ENCODE results near the gene MROH7. TPM values are rescaled to one million over a fixed set of nuclear protein-coding genes. Genes with fewer than 3 reads are reported as not detected.

Gene MROH7
- total and polyA plus RNA-seq, 4 donors: 0.07 to 2.8 (median 0.58) TPM

GRCh38 chr1:54680387-54680786 is 38.8 kb downstream of the MROH7 start:
- Histone ChIP-seq H3K9me3 (ENCODE audit: control insufficient read depth in 4 of 4, low read length in 3 of 4) (no peaks in the 10 kb centered on the region), H3K4me1 (ENCODE audit: control insufficient read depth in 4 of 4, insufficient read depth in 4 of 4, low read length in 3 of 4) (peaks cover 0 to 10% (median 2%) of the 10 kb centered on the region in 4 donors), H3K9ac (ENCODE audit: low read depth in 1 of 2, low read length in 2 of 2) (no peak overlapping the region), H3K36me3 (ENCODE audit: control insufficient read depth in 4 of 4, insufficient read depth in 3 of 4, low read depth in 1 of 4, low read length in 3 of 4) (peaks cover 0 to 9% (median 1%) of the 10 kb centered on the region in 4 donors), H3K27me3 (ENCODE audit: control insufficient read depth in 4 of 4, insufficient read depth in 4 of 4, low read length in 3 of 4) (no peaks in the 10 kb centered on the region), H3K4me3 (ENCODE audit: low read depth in 1 of 3, low read length in 3 of 3) (no peak overlapping the region), H3K27ac (ENCODE audit: low read depth in 1 of 2, low read length in 2 of 2) (no peak overlapping the region)
- TF ChIP-seq YY1 (IDR thresholded peaks at IDR 0.05): no peak
- 92% methylated on average over 8 of the region's 8 CpGs for WGBS
- no peak for DNase-seq (ENCODE audit: low spot score)

DNA sequence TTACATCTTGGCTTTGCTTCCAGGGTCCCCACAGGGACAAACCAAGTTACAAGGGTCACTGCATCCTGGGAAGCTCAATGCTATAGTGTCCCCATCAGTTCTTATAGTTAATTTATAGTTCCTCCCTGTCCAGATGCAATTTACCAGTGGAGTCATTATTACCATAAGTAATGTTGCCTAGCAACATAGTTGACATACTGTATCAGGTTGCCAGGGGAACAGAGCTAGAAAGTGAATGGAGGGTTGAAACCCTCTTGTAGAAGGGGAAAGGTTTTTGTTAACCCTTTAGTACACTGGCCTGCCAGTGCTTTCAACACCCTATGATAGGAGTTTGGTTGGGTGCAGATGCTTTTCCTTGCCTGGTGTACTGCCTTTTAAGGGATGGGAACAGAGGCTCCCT is 39.8 kb downstream of the MROH7 start:
- Histone ChIP-seq H3K4me1 (ENCODE audit: control insufficient read depth in 4 of 4, insufficient read depth in 4 of 4, low read length in 3 of 4) (peaks cover 0 to 14% (median 5%) of the 10 kb centered on the region in 4 donors), H3K27ac (ENCODE audit: low read depth in 1 of 2, low read length in 2 of 2) (no peak overlapping the region), H3K27me3 (ENCODE audit: control insufficient read depth in 4 of 4, insufficient read depth in 4 of 4, low read length in 3 of 4) (no peaks in the 10 kb centered on the region), H3K36me3 (ENCODE audit: control insufficient read depth in 4 of 4, insufficient read depth in 3 of 4, low read depth in 1 of 4, low read length in 3 of 4) (peaks cover 0 to 9% (median 1%) of the 10 kb centered on the region in 4 donors), H3K4me3 (ENCODE audit: low read depth in 1 of 3, low read length in 3 of 3) (no peak overlapping the region), H3K9me3 (ENCODE audit: control insufficient read depth in 4 of 4, low read length in 3 of 4) (no peaks in the 10 kb centered on the region), H3K9ac (ENCODE audit: low read depth in 1 of 2, low read length in 2 of 2) (no peak overlapping the region)
- no peak for DNase-seq (ENCODE audit: low spot score)
- TF ChIP-seq GABPA (IDR thresholded peaks at IDR 0.05 in 1 of 2, conservative IDR thresholded peaks at IDR 0.05 in 1 of 2) (no peak), TAF1 (conservative IDR thresholded peaks at IDR 0.05) (no peak), YY1 (IDR thresholded peaks at IDR 0.05) (no peak), NR2F2 (IDR thresholded peaks at IDR 0.05) (no peak), FOXA1 (IDR thresholded peaks at IDR 0.05) (no peak), HNF4A (conservative IDR thresholded peaks at IDR 0.05) (no peak), SP1 (IDR thresholded peaks at IDR 0.05) (no peak), RXRA (IDR thresholded peaks at IDR 0.05) (no peak), JUND (IDR thresholded peaks at IDR 0.05) (no peak), REST (IDR thresholded peaks at IDR 0.05) (no peak), FOXA2 (IDR thresholded peaks at IDR 0.05) (no peak), RAD21 (IDR thresholded peaks at IDR 0.05) (no peak), EGR1 (IDR thresholded peaks at IDR 0.05; ENCODE audit: low read depth in 2 of 2) (no peak), HNF4G (IDR thresholded peaks at IDR 0.05) (no peak), MAX (IDR thresholded peaks at IDR 0.05) (no peak)
- TF ChIP-seq, protein P1, sequence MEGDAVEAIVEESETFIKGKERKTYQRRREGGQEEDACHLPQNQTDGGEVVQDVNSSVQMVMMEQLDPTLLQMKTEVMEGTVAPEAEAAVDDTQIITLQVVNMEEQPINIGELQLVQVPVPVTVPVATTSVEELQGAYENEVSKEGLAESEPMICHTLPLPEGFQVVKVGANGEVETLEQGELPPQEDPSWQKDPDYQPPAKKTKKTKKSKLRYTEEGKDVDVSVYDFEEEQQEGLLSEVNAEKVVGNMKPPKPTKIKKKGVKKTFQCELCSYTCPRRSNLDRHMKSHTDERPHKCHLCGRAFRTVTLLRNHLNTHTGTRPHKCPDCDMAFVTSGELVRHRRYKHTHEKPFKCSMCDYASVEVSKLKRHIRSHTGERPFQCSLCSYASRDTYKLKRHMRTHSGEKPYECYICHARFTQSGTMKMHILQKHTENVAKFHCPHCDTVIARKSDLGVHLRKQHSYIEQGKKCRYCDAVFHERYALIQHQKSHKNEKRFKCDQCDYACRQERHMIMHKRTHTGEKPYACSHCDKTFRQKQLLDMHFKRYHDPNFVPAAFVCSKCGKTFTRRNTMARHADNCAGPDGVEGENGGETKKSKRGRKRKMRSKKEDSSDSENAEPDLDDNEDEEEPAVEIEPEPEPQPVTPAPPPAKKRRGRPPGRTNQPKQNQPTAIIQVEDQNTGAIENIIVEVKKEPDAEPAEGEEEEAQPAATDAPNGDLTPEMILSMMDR (IDR thresholded peaks at IDR 0.05; ENCODE audit: low read depth, low read length, missing input control): no peak
- TF ChIP-seq, protein P2, sequence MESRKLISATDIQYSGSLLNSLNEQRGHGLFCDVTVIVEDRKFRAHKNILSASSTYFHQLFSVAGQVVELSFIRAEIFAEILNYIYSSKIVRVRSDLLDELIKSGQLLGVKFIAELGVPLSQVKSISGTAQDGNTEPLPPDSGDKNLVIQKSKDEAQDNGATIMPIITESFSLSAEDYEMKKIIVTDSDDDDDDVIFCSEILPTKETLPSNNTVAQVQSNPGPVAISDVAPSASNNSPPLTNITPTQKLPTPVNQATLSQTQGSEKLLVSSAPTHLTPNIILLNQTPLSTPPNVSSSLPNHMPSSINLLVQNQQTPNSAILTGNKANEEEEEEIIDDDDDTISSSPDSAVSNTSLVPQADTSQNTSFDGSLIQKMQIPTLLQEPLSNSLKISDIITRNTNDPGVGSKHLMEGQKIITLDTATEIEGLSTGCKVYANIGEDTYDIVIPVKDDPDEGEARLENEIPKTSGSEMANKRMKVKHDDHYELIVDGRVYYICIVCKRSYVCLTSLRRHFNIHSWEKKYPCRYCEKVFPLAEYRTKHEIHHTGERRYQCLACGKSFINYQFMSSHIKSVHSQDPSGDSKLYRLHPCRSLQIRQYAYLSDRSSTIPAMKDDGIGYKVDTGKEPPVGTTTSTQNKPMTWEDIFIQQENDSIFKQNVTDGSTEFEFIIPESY (IDR thresholded peaks at IDR 0.05): no peak
- TF ChIP-seq, protein P3, sequence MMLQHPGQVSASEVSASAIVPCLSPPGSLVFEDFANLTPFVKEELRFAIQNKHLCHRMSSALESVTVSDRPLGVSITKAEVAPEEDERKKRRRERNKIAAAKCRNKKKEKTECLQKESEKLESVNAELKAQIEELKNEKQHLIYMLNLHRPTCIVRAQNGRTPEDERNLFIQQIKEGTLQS (IDR thresholded peaks at IDR 0.05): no peak

Measured in liver (tissue), 9 donors.